ENCODE data around the gene ZNF792. TPM values are rescaled to one million over a fixed set of nuclear protein-coding genes. Genes with fewer than 3 reads are reported as not detected.

ZNF792 gene
- total RNA-seq, 1 donor from 2014 or later = 7.0 TPM

GRCh38 chr19:34997071-34997617 lies 33.1 kb upstream of the ZNF792 start:
- H3K4me2 ChIP-seq = no peak overlapping the region
- Mint-ChIP-seq H3K27me3 (ENCODE audit: insufficient read depth, low read depth) (peaks cover 9% of the 10 kb centered on the region), H3K4me3 (no peak overlapping the region), H3K27ac (no peak overlapping the region), H3K4me1 (peaks cover 25% of the 10 kb centered on the region), H3K9me3 (peaks cover 9% of the 10 kb centered on the region), H3K36me3 (no peaks in the 10 kb centered on the region)
- peaks cover 27% of the 10 kb centered on the region for H3K79me2 ChIP-seq (ENCODE audit: low read depth)
- H3K9ac ChIP-seq = no peak overlapping the region
- H3F3A ChIP-seq (ENCODE audit: low read depth) = peaks cover 25% of the 10 kb centered on the region
- H3K27ac ChIP-seq = no peak overlapping the region
- peaks cover 13% of the 10 kb centered on the region for H4K20me1 ChIP-seq (ENCODE audit: low read depth)
- no peaks in the 10 kb centered on the region for H3K36me3 ChIP-seq
- no peaks in the 10 kb centered on the region for H3K9me3 ChIP-seq (ENCODE audit: low read depth)
- no peak overlapping the region for H2AFZ ChIP-seq (replicated peaks)
- no peak for TF ChIP-seq EZH2 (IDR thresholded peaks at IDR 0.05)
- no peak for TF ChIP-seq CTCF (IDR thresholded peaks at IDR 0.05)
- no peak for TF ChIP-seq EZH2phosphoT487 (IDR thresholded peaks at IDR 0.05)
- peaks cover 6% of the 10 kb centered on the region for H3K4me1 ChIP-seq
- no peak for DNase-seq (ENCODE audit: low spot score)
- no peak overlapping the region for H3K4me3 ChIP-seq
- no peaks in the 10 kb centered on the region for H3K27me3 ChIP-seq

- H3K79me2 ChIP-seq (ENCODE audit: low read depth) = peaks cover 11% of the 10 kb centered on the region
- no peak overlapping the region for H3K9ac ChIP-seq
- no peaks in the 10 kb centered on the region for H3K27me3 ChIP-seq
- Mint-ChIP-seq H3K27ac (no peak overlapping the region), H3K9me3 (peaks cover 9% of the 10 kb centered on the region), H3K36me3 (no peaks in the 10 kb centered on the region), H3K27me3 (ENCODE audit: insufficient read depth, low read depth) (peaks cover 7% of the 10 kb centered on the region), H3K4me1 (peaks cover 13% of the 10 kb centered on the region), H3K4me3 (no peak overlapping the region)
- no peak for TF ChIP-seq CTCF (IDR thresholded peaks at IDR 0.05)
- TF ChIP-seq EZH2 (IDR thresholded peaks at IDR 0.05) = no peak
- no peak for TF ChIP-seq EZH2phosphoT487 (IDR thresholded peaks at IDR 0.05)
- H3F3A ChIP-seq (ENCODE audit: low read depth) = peaks cover 14% of the 10 kb centered on the region
- H3K4me2 ChIP-seq = no peak overlapping the region
- H4K20me1 ChIP-seq (ENCODE audit: low read depth) = no peaks in the 10 kb centered on the region
- H3K4me1 ChIP-seq = peaks cover 6% of the 10 kb centered on the region
- no peak overlapping the region for H2AFZ ChIP-seq (replicated peaks)
- H3K9me3 ChIP-seq (ENCODE audit: low read depth) = no peaks in the 10 kb centered on the region
- H3K27ac ChIP-seq = no peak overlapping the region
- no peaks in the 10 kb centered on the region for H3K36me3 ChIP-seq
- no peak overlapping the region for H3K4me3 ChIP-seq
- no peak for DNase-seq (ENCODE audit: low spot score)
Observed at GRCh38 chr19:34995551-34995950, 31.5 kb upstream of the ZNF792 start.

- no peak overlapping the region for H3K9ac ChIP-seq
- TF ChIP-seq CTCF (IDR thresholded peaks at IDR 0.05) = no peak
- TF ChIP-seq EZH2phosphoT487 (IDR thresholded peaks at IDR 0.05) = no peak
- no peak for TF ChIP-seq EZH2 (IDR thresholded peaks at IDR 0.05)
- Mint-ChIP-seq H3K4me1 (peaks cover 13% of the 10 kb centered on the region), H3K9me3 (peaks cover 9% of the 10 kb centered on the region), H3K27me3 (ENCODE audit: insufficient read depth, low read depth) (peaks cover 7% of the 10 kb centered on the region), H3K27ac (no peak overlapping the region), H3K36me3 (no peaks in the 10 kb centered on the region), H3K4me3 (peak overlapping the region; percentile 52)
- H3K4me1 ChIP-seq = peaks cover 6% of the 10 kb centered on the region
- H3K27me3 ChIP-seq = no peaks in the 10 kb centered on the region
- H2AFZ ChIP-seq (replicated peaks) = no peak overlapping the region
- H3K4me3 ChIP-seq = no peak overlapping the region
- no peak overlapping the region for H3K4me2 ChIP-seq
- H3K79me2 ChIP-seq (ENCODE audit: low read depth) = peaks cover 4% of the 10 kb centered on the region
- no peaks in the 10 kb centered on the region for H4K20me1 ChIP-seq (ENCODE audit: low read depth)
- no peaks in the 10 kb centered on the region for H3K9me3 ChIP-seq (ENCODE audit: low read depth)
- no peak for DNase-seq (ENCODE audit: low spot score)
- H3K27ac ChIP-seq = no peak overlapping the region
- no peaks in the 10 kb centered on the region for H3K36me3 ChIP-seq
- peaks cover 12% of the 10 kb centered on the region for H3F3A ChIP-seq (ENCODE audit: low read depth)
Observed at GRCh38 chr19:34994643-34995541, 30.9 kb upstream of the ZNF792 start.

Data from neural progenitor cell (in vitro differentiated cells).